A549 (cell line): Measurements from ENCODE around the gene SYCE3. TPM values are rescaled to one million over a fixed set of nuclear protein-coding genes. Genes with fewer than 3 reads are reported as not detected.

ENCODE experiments used
- ATAC-seq, 2 experiments: fragments of 200-7000 bp in 1 of 2; fragments of >200 bp in 1 of 2; cut with Nextera tagmentation in 1 of 2; cut with Tn5 transposase in 1 of 2; 3 replicates each; pipeline versions ENCODE4 v1.8.0 to v1.9.1; 2018 to 2020; ENCODE audit warnings: mild to moderate bottlenecking in 1 of 2, moderate library complexity in 1 of 2
- CTCF ChIA-PET: fragments of 300-600 bp; sonication (Branson Sonifier 250); formaldehyde crosslinking; extraction: SDS; loops from one replicate; lab custom pipeline; 2021; ENCODE audit warnings: antibody characterized with exemption, inconsistent platforms; lab: Yijun Ruan, JAX
- POLR2A ChIA-PET: fragments of 350-600 bp; formaldehyde crosslinking; extraction: SDS; loops from one replicate; lab custom pipeline; 2021; ENCODE audit warnings: antibody characterized with exemption, inconsistent platforms; lab: Yijun Ruan, JAX
- DNase-seq, 2 experiments: peaks; one replicate each; pipeline versions ENCODE4 v3.0.0 to v3.0.0-alpha.2; 2011 to 2016; ENCODE audit warnings: low read depth in 1 of 2, low spot score in 1 of 2
- FAIRE-seq: peaks from 2 replicates; lab custom pipeline; 2011; peaks lifted over from hg19 to GRCh38; lab: Jason Lieb, UNC
- H3K27ac ChIP-seq, 2 experiments: fragments of >200 bp; sonication (Bioruptor Twin); formaldehyde crosslinking; 3 replicates each; pipeline ENCODE4 v1.5.1; 2016 to 2017
- H3K4me1 ChIP-seq: fragments of >200 bp; sonication (Bioruptor Twin); formaldehyde crosslinking; 3 replicates; pipeline ENCODE4 v1.6.1; 2016
- H3K4me2 ChIP-seq: fragments of >200 bp; sonication (Bioruptor Twin); formaldehyde crosslinking; 3 replicates; pipeline ENCODE4 v1.6.1; 2016
- H3K4me3 ChIP-seq: fragments of >200 bp; sonication (Bioruptor Twin); formaldehyde crosslinking; 3 replicates; pipeline ENCODE4 v1.5.1; 2016
- H3K9me3 ChIP-seq: fragments of >200 bp; sonication (Bioruptor Twin); formaldehyde crosslinking; 3 replicates; pipeline ENCODE4 v1.6.1; 2016
- ESRRA ChIP-seq: fragments of 150-350 bp; IDR thresholded peaks from 2 replicates; pipeline ENCODE4 v1.6.1; 2014; ENCODE audit warnings: mild to moderate bottlenecking, low read length, borderline replicate concordance
- HES2 ChIP-seq: fragments of >200 bp; sonication (Bioruptor Twin); formaldehyde crosslinking; IDR thresholded peaks from 2 replicates; pipeline ENCODE4 v1.6.1; 2016
- HEYL ChIP-seq: fragments of 250-450 bp; sonication (Bioruptor Pico); IDR thresholded peaks from 2 replicates; pipeline ENCODE4 v1.8.0; 2021; ENCODE audit warnings: mild to moderate bottlenecking, moderate library complexity
- JUNB ChIP-seq: fragments of >200 bp; sonication (Bioruptor Twin); formaldehyde crosslinking; IDR thresholded peaks from 2 replicates; pipeline ENCODE4 v1.6.1; 2016
- MAX ChIP-seq: IDR thresholded peaks from 2 replicates; pipeline ENCODE4 v1.6.1; 2012
- NFE2L2 ChIP-seq: fragments of 150-350 bp; conservative IDR thresholded peaks from 2 replicates; pipeline ENCODE4 v1.6.1; 2014; ENCODE audit warnings: low read length
- NR3C1 ChIP-seq: fragments of >200 bp; sonication (Bioruptor Twin); formaldehyde crosslinking; IDR thresholded peaks from 3 replicates; pipeline ENCODE4 v1.6.1; 2017
- PBX3 ChIP-seq: IDR thresholded peaks from 2 replicates; pipeline ENCODE4 v1.6.1; 2012
- POLR2A ChIP-seq: IDR thresholded peaks from 2 replicates; pipeline ENCODE4 v1.6.1; 2012; ENCODE audit warnings: mild to moderate bottlenecking, low read length
- REST ChIP-seq: fragments of 200-600 bp; sonication (generic); IDR thresholded peaks from 2 replicates; pipeline ENCODE4 v1.6.1; 2016; ENCODE audit warnings: antibody characterized with exemption, mild to moderate bottlenecking, moderate library complexity
- WGBS: methylation state at CpG from one replicate; pipeline ENCODE4 v1.1.6; 2017; ENCODE audit errors: missing lambda C conversion rate; 5-methylcytosine and 5-hydroxymethylcytosine counted together
- polyA plus RNA-seq, 4 experiments: library from polyadenylated mRNA; depleted of rRNA in 3 of 4; stranded (reverse); fragments of >200 nt; fragmentation: RNase III in 1 of 4; extraction: RNeasy Plus Mini Kit Qiagen cat#74134 plus additional on column Dnase treatment in 1 of 4; gene quantifications; 2 replicates in 3 of 4; 3 replicates in 1 of 4; pipeline ENCODE4 v1.2.3, GENCODE V29; 2011 to 2017
- TF ChIP-seq, protein P1 (sequence below): fragments of >200 bp; sonication (Bioruptor Twin); formaldehyde crosslinking; IDR thresholded peaks from 3 replicates; pipeline ENCODE4 v1.5.1; 2016

SYCE3 gene
- polyA plus RNA-seq, 2 of the 4 experiments (the other 2 are of a cell fraction): 0.45 to 0.59 TPM

DNA sequence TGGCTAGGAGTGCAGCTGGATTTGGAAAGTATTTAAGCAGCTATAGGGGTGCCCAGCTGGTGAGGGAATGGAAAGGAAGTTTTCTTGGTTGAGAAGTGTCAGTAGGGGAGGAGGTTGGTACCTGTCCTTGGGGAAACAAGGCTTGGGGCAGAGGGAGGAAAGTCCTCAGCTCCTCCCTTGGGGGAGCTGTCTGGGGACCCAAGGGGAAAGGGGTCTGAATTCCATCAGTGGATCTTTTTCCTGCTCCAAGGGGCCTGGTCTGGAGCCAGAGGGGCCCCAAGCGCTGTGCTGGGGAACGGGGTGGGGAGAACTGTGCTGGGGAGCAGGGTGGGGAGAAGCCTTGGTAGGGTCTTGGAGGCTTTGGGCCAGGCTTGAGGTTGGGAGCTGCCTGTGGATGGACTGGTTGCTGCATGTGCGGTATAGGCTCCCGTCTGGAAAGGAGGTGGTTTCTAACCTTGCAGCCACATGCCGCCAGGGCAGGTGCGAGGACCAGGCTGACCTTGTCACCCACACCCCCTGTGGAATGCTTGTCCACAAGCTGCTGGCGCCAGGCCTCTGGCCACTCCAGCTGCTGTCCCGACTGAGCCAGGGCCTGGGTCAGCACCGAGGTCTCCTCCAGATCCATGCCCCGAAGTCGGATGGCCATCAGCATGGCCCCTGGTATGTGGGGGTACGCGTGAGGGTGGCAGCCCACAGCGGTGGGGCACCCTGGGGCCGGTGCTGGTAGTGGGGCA, 33.9 kb downstream of the SYCE3 start:
- WGBS: 100% methylated on average over 3 of the region's 15 CpGs
- H3K4me3 ChIP-seq: peak overlapping the region; percentile 64; the same call in 2 of the 3 replicates
- POLR2A ChIA-PET: interaction anchor here (0.9 to 1.2 kb wide), 2 partner anchors 21 to 34 kb away, joined by 3 read pairs; partner anchors contain the start of genes LMF2 and SYCE3
- ATAC-seq: no peak
- TF ChIP-seq, protein P1, sequence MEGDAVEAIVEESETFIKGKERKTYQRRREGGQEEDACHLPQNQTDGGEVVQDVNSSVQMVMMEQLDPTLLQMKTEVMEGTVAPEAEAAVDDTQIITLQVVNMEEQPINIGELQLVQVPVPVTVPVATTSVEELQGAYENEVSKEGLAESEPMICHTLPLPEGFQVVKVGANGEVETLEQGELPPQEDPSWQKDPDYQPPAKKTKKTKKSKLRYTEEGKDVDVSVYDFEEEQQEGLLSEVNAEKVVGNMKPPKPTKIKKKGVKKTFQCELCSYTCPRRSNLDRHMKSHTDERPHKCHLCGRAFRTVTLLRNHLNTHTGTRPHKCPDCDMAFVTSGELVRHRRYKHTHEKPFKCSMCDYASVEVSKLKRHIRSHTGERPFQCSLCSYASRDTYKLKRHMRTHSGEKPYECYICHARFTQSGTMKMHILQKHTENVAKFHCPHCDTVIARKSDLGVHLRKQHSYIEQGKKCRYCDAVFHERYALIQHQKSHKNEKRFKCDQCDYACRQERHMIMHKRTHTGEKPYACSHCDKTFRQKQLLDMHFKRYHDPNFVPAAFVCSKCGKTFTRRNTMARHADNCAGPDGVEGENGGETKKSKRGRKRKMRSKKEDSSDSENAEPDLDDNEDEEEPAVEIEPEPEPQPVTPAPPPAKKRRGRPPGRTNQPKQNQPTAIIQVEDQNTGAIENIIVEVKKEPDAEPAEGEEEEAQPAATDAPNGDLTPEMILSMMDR: no peak
- TF ChIP-seq PBX3: peak; percentile 31; the same call in 1 of the 2 replicates
- H3K4me1 ChIP-seq: peaks cover 30% of the 10 kb centered on the region
- no peaks in the 10 kb centered on the region for H3K9me3 ChIP-seq
- no peak for FAIRE-seq
- peak overlapping the region; percentile 92 for H3K4me2 ChIP-seq
- CTCF ChIA-PET: interaction anchor here (0.9 to 3.0 kb wide), 4 partner anchors 10 to 92 kb away, joined by 3 to 19 read pairs (median 4); partner anchors contain the start of gene SYCE3
- H3K27ac ChIP-seq: peak overlapping the region in 1 of 2 experiments; percentile 98; a peak in 4 of 6 replicates
- no peak for DNase-seq

GRCh38 chr22:50527921-50528681, 34.6 kb downstream of the SYCE3 start:
- H3K4me3 ChIP-seq: no peak overlapping the region
- POLR2A ChIA-PET: interaction anchor here (0.9 to 2.4 kb wide), 3 partner anchors 11 to 35 kb away, joined by 3 to 13 read pairs (median 3); partner anchors contain the start of genes LMF2 and SYCE3

DNA sequence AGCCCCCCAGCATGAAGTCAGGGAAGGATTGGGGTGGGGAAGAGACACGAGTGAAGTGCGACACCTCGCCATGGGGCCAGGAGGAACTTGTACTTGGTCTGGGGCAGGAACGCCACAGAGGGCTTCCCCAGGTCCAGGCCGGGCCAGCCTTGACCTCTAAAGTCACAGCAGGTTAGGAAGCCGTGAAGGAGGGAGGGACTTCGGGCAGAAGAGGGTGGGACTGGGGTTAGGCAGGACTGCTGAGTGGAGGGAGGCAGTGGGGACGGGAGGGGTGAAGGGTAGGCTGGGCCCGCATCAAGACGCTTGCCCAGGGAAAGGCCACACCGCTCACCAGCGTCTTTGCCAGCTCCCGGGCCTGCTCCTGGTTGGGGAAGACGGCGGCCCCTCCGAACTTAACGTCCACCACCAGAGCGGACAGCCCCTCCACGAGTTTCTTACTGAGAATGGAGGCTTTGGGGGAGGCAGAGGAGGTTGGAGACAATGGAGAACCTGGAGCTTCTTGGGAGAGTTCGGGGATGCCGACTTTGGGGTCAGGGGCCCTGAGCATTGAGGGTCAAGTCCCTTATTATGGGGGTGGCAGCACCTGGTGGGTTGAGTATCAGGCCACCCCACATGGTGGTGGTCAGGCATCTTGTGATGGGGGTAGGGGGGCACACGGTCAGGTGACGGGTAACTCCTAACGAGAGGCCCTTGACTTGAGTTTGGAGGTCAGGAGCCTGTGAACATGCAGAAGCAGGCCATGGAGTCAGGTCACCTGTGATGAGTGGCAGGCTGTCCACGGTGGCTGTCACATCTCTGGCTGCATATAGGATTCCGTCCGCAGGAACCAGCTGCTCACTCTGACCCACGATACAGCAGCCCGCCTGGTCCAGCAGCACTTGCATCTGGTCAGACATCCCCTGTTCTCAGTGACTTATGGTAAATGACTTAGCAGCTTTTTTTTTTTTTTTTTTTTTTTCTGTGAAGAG, 35.6 kb downstream of the SYCE3 start:
- H3K4me1 ChIP-seq: peaks cover 20% of the 10 kb centered on the region
- FAIRE-seq (no peak), ATAC-seq (peak; percentile 17 to 56; a peak in 5 of 6 replicates), DNase-seq (peak; percentile 44 to 84)
- peak overlapping the region; percentile 70 for H3K4me3 ChIP-seq
- ChIA-PET POLR2A (interaction anchor here (0.6 to 2.4 kb wide), 5 partner anchors 12 to 590 kb away, joined by 3 to 13 read pairs (median 3); partner anchors contain the start of genes KLHDC7B, LMF2 and NCAPH2), CTCF (interaction anchor here (0.5 to 3.0 kb wide), 4 partner anchors 18 to 286 kb away, joined by 3 to 19 read pairs (median 4); partner anchors contain the start of gene SYCE3)
- H3K4me2 ChIP-seq: peak overlapping the region; percentile 96
- H3K9me3 ChIP-seq: no peaks in the 10 kb centered on the region
- peak overlapping the region; percentile 92 to 99 for H3K27ac ChIP-seq
- 43% methylated on average over 28 of the region's 29 CpGs for WGBS
- TF ChIP-seq ESRRA: no peak
- TF ChIP-seq NFE2L2: no peak
- TF ChIP-seq REST: no peak
- TF ChIP-seq NR3C1: no peak
- TF ChIP-seq HEYL: no peak
- TF ChIP-seq HES2: no peak
- TF ChIP-seq, protein P1: no peak
- TF ChIP-seq POLR2A: peak; percentile 29; the same call in 1 of the 2 replicates

More at GRCh38 chr22:50527921-50528681, 34.6 kb downstream of the SYCE3 start:
- Histone ChIP-seq H3K4me2 (peak overlapping the region; percentile 96; the same call in 2 of the 3 replicates), H3K27ac (peak overlapping the region in 1 of 2 experiments; percentile 99; a peak in 1 of 6 replicates), H3K9me3 (no peaks in the 10 kb centered on the region), H3K4me1 (peaks cover 24% of the 10 kb centered on the region)
- ATAC-seq: no peak
- TF ChIP-seq POLR2A: peak; percentile 13; the same call in 1 of the 2 replicates
- 0 out of 2 replicates have a peak, but pooled peaks have one; percentile 34 for TF ChIP-seq PBX3
- TF ChIP-seq MAX: 0 out of 2 replicates have a peak, but pooled peaks have one; percentile 9
- no peak for TF ChIP-seq JUNB
- no peak for FAIRE-seq
- CTCF ChIA-PET: interaction anchor here (0.7 to 3.0 kb wide), 6 partner anchors 10 to 286 kb away, joined by 3 to 19 read pairs (median 4); partner anchors contain the start of gene SYCE3
- DNase-seq: no peak
- WGBS: 96% methylated on average over 13 of the region's 18 CpGs
